IMR-90 (cell line): ENCODE data around the gene POLD4. TPM values are rescaled to one million over a fixed set of nuclear protein-coding genes. Genes with fewer than 3 reads are reported as not detected.

Experiments used
- ATAC-seq: fragments of 200-7000 bp; cut with Tn5 transposase; 2 replicates; pipeline ENCODE4 v1.9.1; 2020; ENCODE audit warnings: low read depth, mild to moderate bottlenecking, moderate library complexity
- BruUV-seq: library from RNA; stranded (reverse); fragments of 400-500 nt; replicated peaks from 2 replicates; lab custom pipeline; 2021; lab: Mats Ljungman, UMichigan
- CTCF ChIA-PET: fragments of 300-600 bp; formaldehyde crosslinking; extraction: SDS; loops from one replicate; lab custom pipeline; 2021; ENCODE audit warnings: antibody characterized with exemption; lab: Yijun Ruan, JAX
- POLR2A ChIA-PET: fragments of 300-600 bp; sonication (Branson Sonifier 250); formaldehyde crosslinking; loops from one replicate; lab custom pipeline; 2022; ENCODE audit warnings: antibody characterized with exemption; ENCODE audit not compliant: unreplicated experiment; lab: Charles Lee
- DNase-seq: peaks from one replicate; pipeline ENCODE4 v3.0.0; 2013
- H2AFZ ChIP-seq: replicated peaks from 2 replicates; pipeline ENCODE3; 2013; ENCODE audit warnings: low read length, mild to moderate bottlenecking; ENCODE audit not compliant: poor library complexity
- H2AK5ac ChIP-seq: 2 replicates; pipeline ENCODE4 v1.6.1; 2013; ENCODE audit warnings: low read depth, low read length, inconsistent platforms
- H2AK9ac ChIP-seq: replicated peaks from 2 replicates; pipeline ENCODE3; 2013; ENCODE audit warnings: mild to moderate bottlenecking, low read depth, low read length, moderate library complexity; ENCODE audit not compliant: poor library complexity
- H2BK120ac ChIP-seq: 2 replicates; pipeline ENCODE4 v1.6.1; 2013; ENCODE audit warnings: low read depth, low read length, inconsistent platforms
- H2BK15ac ChIP-seq: 3 replicates; pipeline ENCODE4 v1.6.1; 2013; ENCODE audit warnings: low read depth, low read length, inconsistent platforms
- H2BK20ac ChIP-seq: 2 replicates; pipeline ENCODE4 v1.6.1; 2013; ENCODE audit warnings: low read depth, mild to moderate bottlenecking, inconsistent platforms, low read length, moderate library complexity
- H2BK5ac ChIP-seq: 2 replicates; pipeline ENCODE4 v1.6.1; 2013; ENCODE audit warnings: mild to moderate bottlenecking, low read depth, low read length, inconsistent platforms; ENCODE audit not compliant: poor library complexity, severe bottlenecking
- H3K14ac ChIP-seq: replicated peaks from 2 replicates; pipeline ENCODE4 v1.6.1; 2013; ENCODE audit warnings: low read depth, low read length, inconsistent platforms
- H3K18ac ChIP-seq: 2 replicates; pipeline ENCODE4 v1.6.1; 2013; ENCODE audit warnings: low read depth, low read length, control low read depth
- H3K23ac ChIP-seq: 2 replicates; pipeline ENCODE4 v1.6.1; 2013; ENCODE audit warnings: low read depth, low read length, inconsistent platforms
- H3K27ac ChIP-seq: 2 replicates; pipeline ENCODE4 v1.5.1; 2013; ENCODE audit warnings: mild to moderate bottlenecking, control low read depth, low read length; ENCODE audit not compliant: insufficient read depth
- H3K27me3 ChIP-seq: 2 replicates; pipeline ENCODE4 v1.6.1; 2013; ENCODE audit warnings: low read length; ENCODE audit not compliant: control insufficient read depth, insufficient read depth
- H3K36me3 ChIP-seq: 2 replicates; pipeline ENCODE4 v1.6.1; 2013; ENCODE audit warnings: low read length, mixed read lengths; ENCODE audit not compliant: control insufficient read depth, insufficient read depth
- H3K4ac ChIP-seq: 2 replicates; pipeline ENCODE4 v1.6.1; 2013; ENCODE audit warnings: low read depth, low read length, inconsistent platforms
- H3K4me1 ChIP-seq: 2 replicates; pipeline ENCODE4 v1.6.1; 2013; ENCODE audit warnings: low read length, mixed read lengths; ENCODE audit not compliant: control insufficient read depth, insufficient read depth
- H3K4me2 ChIP-seq: 2 replicates; pipeline ENCODE4 v1.6.1; 2013; ENCODE audit warnings: low read depth, mild to moderate bottlenecking, control low read depth, low read length, moderate library complexity
- H3K4me3 ChIP-seq: 2 replicates; pipeline ENCODE4 v1.5.1; 2013; ENCODE audit warnings: low read depth, mild to moderate bottlenecking, control low read depth, low read length, moderate library complexity; ENCODE audit not compliant: insufficient read depth
- H3K56ac ChIP-seq: 2 replicates; pipeline ENCODE4 v1.6.1; 2013; ENCODE audit warnings: low read length, inconsistent platforms; ENCODE audit not compliant: insufficient read depth; ENCODE audit errors: extremely low read depth
- H3K79me1 ChIP-seq, 2 experiments: 2 replicates each; pipeline ENCODE4 v1.6.1; 2013; ENCODE audit warnings: low read length in 2 of 2, inconsistent platforms in 1 of 2, low read depth in 1 of 2
- H3K9ac ChIP-seq: 2 replicates; pipeline ENCODE4 v1.6.1; 2013; ENCODE audit warnings: low read depth, low read length, control low read depth
- H3K9me1 ChIP-seq: 2 replicates; pipeline ENCODE4 v1.6.1; 2013; ENCODE audit warnings: low read length, inconsistent platforms; ENCODE audit not compliant: insufficient read depth
- H3K9me3 ChIP-seq: 2 replicates; pipeline ENCODE4 v1.6.1; 2013; ENCODE audit warnings: low read length; ENCODE audit not compliant: control insufficient read depth, insufficient read depth
- H4K20me1 ChIP-seq: 2 replicates; pipeline ENCODE4 v1.6.1; 2013; ENCODE audit warnings: low read length, inconsistent platforms; ENCODE audit not compliant: insufficient read depth
- H4K5ac ChIP-seq: 2 replicates; pipeline ENCODE4 v1.6.1; 2013; ENCODE audit warnings: mild to moderate bottlenecking, low read depth, low read length, control low read depth
- H4K8ac ChIP-seq, 2 experiments: 2 replicates each; pipeline ENCODE4 v1.6.1; 2013; ENCODE audit warnings: low read depth in 2 of 2, low read length in 2 of 2, control low read depth in 1 of 2, inconsistent platforms in 1 of 2
- H4K91ac ChIP-seq: 2 replicates; pipeline ENCODE4 v1.6.1; 2013; ENCODE audit warnings: low read depth, low read length, inconsistent platforms; ENCODE audit not compliant: insufficient read depth
- BHLHE40 ChIP-seq: fragments of 150-350 bp; IDR thresholded peaks from 2 replicates; pipeline ENCODE4 v1.6.1; 2016; ENCODE audit warnings: mild to moderate bottlenecking, low read depth, low read length
- NFE2L2 ChIP-seq: fragments of 150-350 bp; IDR thresholded peaks from 2 replicates; pipeline ENCODE4 v1.6.1; 2016; ENCODE audit warnings: low read depth, mild to moderate bottlenecking, low read length
- POLR2A ChIP-seq: IDR thresholded peaks from 2 replicates; pipeline ENCODE4 v1.6.1; 2012; ENCODE audit warnings: mild to moderate bottlenecking, low read depth, low read length
- RAD21 ChIP-seq: IDR thresholded peaks from 2 replicates; pipeline ENCODE4 v1.6.1; 2012; ENCODE audit warnings: low read length, improper control_type of control experiment
- RFX5 ChIP-seq: IDR thresholded peaks from 2 replicates; pipeline ENCODE4 v1.8.0; 2012; ENCODE audit warnings: low read depth, mild to moderate bottlenecking, low read length, moderate library complexity
- SMC3 ChIP-seq: fragments of 150-350 bp; IDR thresholded peaks from 2 replicates; pipeline ENCODE4 v1.6.1; 2016; ENCODE audit warnings: low read depth, mild to moderate bottlenecking, antibody characterized with exemption, low read length, moderate library complexity
- USF2 ChIP-seq: fragments of 150-350 bp; IDR thresholded peaks from 2 replicates; pipeline ENCODE4 v1.6.1; 2017; ENCODE audit warnings: mild to moderate bottlenecking, antibody characterized with exemption, low read length, low read depth
- WGBS, 2 experiments: methylation state at CpG; one replicate each; pipeline versions ENCODE4 v1.1.5 to v1.1.7; 2013; ENCODE audit warnings: missing lambda C conversion rate in 2 of 2; ENCODE audit not compliant: insufficient read length in 1 of 2; ENCODE audit errors: extremely low coverage in 2 of 2; 5-methylcytosine and 5-hydroxymethylcytosine counted together
- dilution Hi-C: fragments of 300-500 bp; cut with HindIII; formaldehyde crosslinking; loops from one replicate; pipeline ENCODE4 v1.14.3; 2018; ENCODE audit warnings: low sequenced_read_pairs; ENCODE audit not compliant: unreplicated experiment
- in situ Hi-C: fragments of 300-500 bp; cut with MboI; formaldehyde crosslinking; loops from 3 replicates; pipeline ENCODE4 v1.14.3; 2019; ENCODE audit warnings: low sequenced_read_pairs, inconsistent platforms, mixed read lengths
- intact Hi-C: fragments of 100-400 bp; cut with micrococcal nuclease; formaldehyde crosslinking; loops from 2 replicates; pipeline ENCODE4 v1.10.0; 2022
- polyA plus RNA-seq, 3 experiments: library from polyadenylated mRNA; depleted of rRNA; stranded (reverse); fragments of >200 nt; gene quantifications; 2 replicates each; pipeline ENCODE4 v1.2.3, GENCODE V29; 2012; ENCODE audit warnings: low replicate concordance in 1 of 3
- total RNA-seq: library from RNA; depleted of rRNA; stranded (reverse); fragments of >200 nt; gene quantifications from 2 replicates; pipeline ENCODE4 v1.2.3, GENCODE V29; 2012

POLD4 gene
- total and polyA plus RNA-seq, 2 of the 4 experiments (the other 2 are of a cell fraction), result 46.4 to 133 TPM

- Histone ChIP-seq H3K36me3 (no peaks in the 10 kb centered on the region), H3K4me1 (no peaks in the 10 kb centered on the region), H3K9me3 (no peaks in the 10 kb centered on the region), H4K8ac (no peak overlapping the region), H2AK5ac (no peak overlapping the region), H2BK5ac (no peak overlapping the region), H3K9ac (no peak overlapping the region), H3K56ac (no peak overlapping the region), H2BK120ac (no peak overlapping the region), H3K4me2 (no peak overlapping the region), H3K4ac (no peak overlapping the region), H3K18ac (no peak overlapping the region), H2BK15ac (no peak overlapping the region), H3K27ac (no peak overlapping the region), H4K91ac (no peak overlapping the region), H2BK20ac (no peak overlapping the region), H3K14ac (no peak overlapping the region), H3K27me3 (no peaks in the 10 kb centered on the region), H3K23ac (no peak overlapping the region), H2AK9ac (no peak overlapping the region), H2AFZ (no peak overlapping the region), H3K79me1 (no peaks in the 10 kb centered on the region), H3K9me1 (no peaks in the 10 kb centered on the region), H3K4me3 (no peak overlapping the region), H4K20me1 (no peaks in the 10 kb centered on the region), H4K5ac (no peak overlapping the region)
- no peak for TF ChIP-seq BHLHE40
- TF ChIP-seq USF2, result no peak
- TF ChIP-seq SMC3, result no peak
- no peak for TF ChIP-seq NFE2L2
- TF ChIP-seq POLR2A, result no peak
- TF ChIP-seq RFX5, result no peak
- TF ChIP-seq RAD21, result no peak
- intact Hi-C loops (no loop called here), in situ Hi-C loops (no loop called here), dilution Hi-C loops (no loop called here)
- ATAC-seq (no peak), DNase-seq (no peak)
- ChIA-PET CTCF (interaction anchor here (1.3 kb wide), 1 partner anchor 14 kb away, joined by 4 read pairs; no protein-coding TSS in a partner anchor), POLR2A (no interaction called here)
- no CpG with 5 or more reads among the region's 3 CpGs for WGBS, 2 experiments
- no TSS peak for BruUV-seq
Measured at GRCh38 chr11:67337257-67337656, 16.1 kb downstream of the POLD4 start.
